GM18498 (cell line): ENCODE data around the gene IL1A.
A peak's percentile ranks its signal among the peaks of the same experiment; 100 is the strongest.

Experiments
- ATAC-seq: cut with Tn5 transposase; IDR thresholded peaks from one replicate; pipeline ENCODE4 v1.9.1; 2021; ENCODE audit warnings: mild to moderate bottlenecking, moderate library complexity; ENCODE audit not compliant: unreplicated experiment

IL1A gene

GRCh38 chr2:112728029-112728362 is 56.3 kb downstream of the IL1A start:
- no peak for ATAC-seq

GRCh38 chr2:112727276-112728028 is 56.8 kb downstream of the IL1A start:
- no peak for ATAC-seq

GRCh38 chr2:112726487-112727190 is 57.7 kb downstream of the IL1A start:
- ATAC-seq = peak; percentile 90

- no peak for ATAC-seq
Measured at GRCh38 chr2:112725545-112726457, 58.5 kb downstream of the IL1A start.

GRCh38 chr2:112724591-112725525 is 59.4 kb downstream of the IL1A start:
- ATAC-seq = no peak

- ATAC-seq = no peak
Measured at GRCh38 chr2:112723995-112724394, 60.3 kb downstream of the IL1A start.
